Activated naive CD8-positive, alpha-beta T cell treated with anti-CD3 and anti-CD28 coated beads for 36 hours (primary cell): Measurements from ENCODE around the gene ABI3BP. TPM values are rescaled to one million over a fixed set of nuclear protein-coding genes. Genes with fewer than 3 reads are reported as not detected.
"Not testable (repeated sequence)": the region's sequence is repeated elsewhere in the genome, so short reads cannot be mapped to it uniquely, and the experiment has no call there.

Experiments used
- DNase-seq: peaks from one replicate; pipeline ENCODE4 v3.0.0; 2021
- H3K27ac Mint-ChIP-seq: one replicate; pipeline ENCODE4 v1.8.0; 2022; ENCODE audit warnings: mild to moderate bottlenecking, moderate library complexity, mixed read lengths
- H3K27me3 Mint-ChIP-seq: one replicate; pipeline ENCODE4 v1.8.0; 2022; ENCODE audit warnings: mild to moderate bottlenecking, mixed read lengths
- H3K36me3 Mint-ChIP-seq: one replicate; pipeline ENCODE4 v1.8.0; 2021; ENCODE audit warnings: mild to moderate bottlenecking, mixed read lengths
- H3K4me1 Mint-ChIP-seq: one replicate; pipeline ENCODE4 v1.8.0; 2021; ENCODE audit warnings: mixed read lengths
- H3K4me3 Mint-ChIP-seq: one replicate; pipeline ENCODE4 v1.8.0; 2022; ENCODE audit warnings: mild to moderate bottlenecking, moderate library complexity, mixed read lengths
- H3K9me3 Mint-ChIP-seq: one replicate; pipeline ENCODE4 v1.8.0; 2022; ENCODE audit warnings: mixed read lengths
- total RNA-seq, 2 experiments: library from RNA; stranded (reverse); gene quantifications; one replicate each; pipeline ENCODE4 v1.2.3, GENCODE V29; 2021

Gene ABI3BP, protein sequence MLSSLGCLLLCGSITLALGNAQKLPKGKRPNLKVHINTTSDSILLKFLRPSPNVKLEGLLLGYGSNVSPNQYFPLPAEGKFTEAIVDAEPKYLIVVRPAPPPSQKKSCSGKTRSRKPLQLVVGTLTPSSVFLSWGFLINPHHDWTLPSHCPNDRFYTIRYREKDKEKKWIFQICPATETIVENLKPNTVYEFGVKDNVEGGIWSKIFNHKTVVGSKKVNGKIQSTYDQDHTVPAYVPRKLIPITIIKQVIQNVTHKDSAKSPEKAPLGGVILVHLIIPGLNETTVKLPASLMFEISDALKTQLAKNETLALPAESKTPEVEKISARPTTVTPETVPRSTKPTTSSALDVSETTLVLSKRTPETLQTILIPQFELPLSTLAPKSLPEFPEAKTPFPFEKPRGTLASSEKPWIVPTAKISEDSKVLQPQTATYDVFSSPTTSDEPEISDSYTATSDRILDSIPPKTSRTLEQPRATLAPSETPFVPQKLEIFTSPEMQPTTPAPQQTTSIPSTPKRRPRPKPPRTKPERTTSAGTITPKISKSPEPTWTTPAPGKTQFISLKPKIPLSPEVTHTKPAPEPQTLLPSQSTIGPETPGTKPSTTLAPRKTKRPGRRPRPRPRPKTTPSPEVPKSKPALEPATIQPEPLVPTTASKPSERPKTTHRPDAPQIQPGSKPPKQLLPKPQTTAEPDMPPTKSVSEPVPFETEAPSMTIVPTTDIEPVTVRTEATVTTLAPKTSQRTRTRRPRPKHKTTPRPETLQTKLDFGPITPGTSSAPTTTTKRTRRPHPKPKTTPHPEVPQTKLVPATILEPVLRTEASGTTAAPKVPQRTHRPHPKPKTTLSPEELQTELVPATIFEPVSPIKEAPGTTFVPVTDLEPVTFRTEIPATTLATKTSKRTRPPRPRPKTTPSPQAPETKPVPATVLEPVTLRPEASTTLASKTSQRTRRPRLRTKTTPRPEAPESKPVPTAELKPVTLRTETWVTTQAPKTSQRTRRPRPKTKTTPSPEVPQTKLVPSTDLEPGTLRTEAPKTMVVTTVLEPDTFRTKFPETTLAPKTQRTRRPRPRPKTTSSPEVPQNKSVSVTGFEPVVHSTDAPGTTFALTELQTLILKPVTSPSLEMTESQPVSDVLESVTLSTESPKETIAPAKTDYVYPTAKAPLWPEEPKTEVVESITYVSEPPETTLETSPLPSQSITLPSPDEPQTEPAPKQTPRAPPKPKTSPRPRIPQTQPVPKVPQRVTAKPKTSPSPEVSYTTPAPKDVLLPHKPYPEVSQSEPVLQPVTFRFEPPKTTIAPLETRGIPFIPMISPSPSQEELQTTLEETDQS (N-terminal part only)
- under 1 TPM; 0.12 to 0.14 TPM for total RNA-seq

- peaks cover 4% of the 10 kb centered on the region for H3K4me1 Mint-ChIP-seq
- H3K27ac Mint-ChIP-seq = no peak within 1 kb of the TSS
- H3K36me3 Mint-ChIP-seq = no peaks in the 10 kb centered on the region
- H3K27me3 Mint-ChIP-seq = peaks cover 25% of the 10 kb centered on the region
- no peak within 1 kb of the TSS for H3K4me3 Mint-ChIP-seq
- H3K9me3 Mint-ChIP-seq = no peaks in the 10 kb centered on the region
- peak; percentile 8 for DNase-seq
Measured at GRCh38 chr3:100993309-100993708, at the start of gene ABI3BP. ABI3BP (minus strand) TSS chr3:100993421; CDS start chr3:100993384, 37 bp downstream.

- DNase-seq = no peak
- Mint-ChIP-seq H3K27me3 (peaks cover 19% of the 10 kb centered on the region), H3K27ac (no peak overlapping the region), H3K9me3 (no peaks in the 10 kb centered on the region), H3K36me3 (no peaks in the 10 kb centered on the region), H3K4me1 (no peaks in the 10 kb centered on the region), H3K4me3 (no peak overlapping the region)
Measured at GRCh38 chr3:101039285-101039684, 46.1 kb upstream of the ABI3BP start.

- H3K27me3 Mint-ChIP-seq = peaks cover 22% of the 10 kb centered on the region
- no peak for DNase-seq
- no peak overlapping the region for H3K27ac Mint-ChIP-seq
- H3K9me3 Mint-ChIP-seq = no peaks in the 10 kb centered on the region
- no peaks in the 10 kb centered on the region for H3K4me1 Mint-ChIP-seq
- no peaks in the 10 kb centered on the region for H3K36me3 Mint-ChIP-seq
- no peak overlapping the region for H3K4me3 Mint-ChIP-seq
Measured at GRCh38 chr3:101038880-101039279, 45.7 kb upstream of the ABI3BP start.

DNA sequence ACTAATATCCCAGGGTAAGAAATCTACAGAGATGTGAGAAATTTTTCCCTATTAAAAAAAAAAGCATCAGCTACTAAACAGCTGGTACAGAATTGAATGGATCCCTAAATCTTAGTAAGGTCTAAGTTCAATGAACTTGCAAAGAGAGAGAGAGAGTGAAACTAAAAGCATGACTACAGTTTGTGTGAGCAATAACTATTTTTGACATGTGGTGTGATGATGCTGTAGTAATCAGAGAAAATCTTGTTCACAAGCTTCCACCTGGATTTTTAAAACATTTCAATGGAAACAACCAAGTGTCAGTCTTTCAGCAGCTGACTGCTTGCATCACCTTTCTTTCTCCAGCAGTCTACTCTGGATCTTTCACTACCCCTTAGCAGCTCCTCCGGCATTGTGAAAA, 45.2 kb upstream of the ABI3BP start:
- Mint-ChIP-seq H3K4me1 (no peaks in the 10 kb centered on the region), H3K27me3 (peaks cover 27% of the 10 kb centered on the region), H3K4me3 (no peak overlapping the region), H3K9me3 (no peaks in the 10 kb centered on the region), H3K36me3 (no peaks in the 10 kb centered on the region), H3K27ac (no peak overlapping the region)
- no peak for DNase-seq

DNA sequence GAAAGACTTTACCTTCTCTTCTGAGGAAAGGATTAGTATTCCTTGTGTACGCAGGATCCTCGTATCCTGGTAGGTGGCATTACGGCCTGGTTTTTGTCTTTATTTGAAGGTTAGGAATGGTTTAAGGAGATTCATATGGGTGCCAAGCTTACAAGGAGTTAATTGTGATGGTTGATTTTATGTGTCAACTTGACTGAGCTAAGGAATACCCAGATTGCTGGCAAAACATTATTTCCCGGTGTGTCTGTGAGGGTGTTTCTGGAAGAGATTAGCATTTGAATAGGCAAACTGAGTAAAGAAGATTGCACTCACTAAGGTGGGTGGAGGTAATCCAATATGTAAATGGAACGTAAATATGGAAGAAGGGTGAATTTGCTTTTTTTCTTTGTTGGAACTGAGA, 44.4 kb upstream of the ABI3BP start:
- Mint-ChIP-seq H3K36me3 (no peaks in the 10 kb centered on the region), H3K27ac (no peak overlapping the region), H3K9me3 (no peaks in the 10 kb centered on the region), H3K27me3 (peaks cover 26% of the 10 kb centered on the region), H3K4me1 (no peaks in the 10 kb centered on the region), H3K4me3 (no peak overlapping the region)
- no peak for DNase-seq

DNA sequence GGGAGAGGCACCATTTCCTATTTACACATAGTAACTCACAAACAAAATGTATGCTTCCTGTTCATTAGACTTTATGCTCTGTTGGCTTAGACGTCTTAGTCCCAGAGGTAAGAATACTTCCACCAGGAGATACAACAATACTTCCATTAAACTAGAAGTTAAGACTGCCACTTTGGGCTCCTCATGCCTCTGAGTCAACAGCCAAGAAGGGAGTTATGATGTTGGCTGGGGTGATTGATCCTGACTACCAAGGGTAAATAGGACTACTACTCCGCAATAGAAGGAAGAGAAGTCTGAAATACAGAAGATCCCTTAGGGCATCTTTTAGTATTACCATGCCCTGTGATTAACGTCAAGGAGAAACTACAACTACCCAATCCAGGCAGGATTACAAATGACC, 43.5 kb upstream of the ABI3BP start:
- no peak for DNase-seq
- Mint-ChIP-seq H3K4me3 (no peak overlapping the region), H3K36me3 (no peaks in the 10 kb centered on the region), H3K27me3 (peaks cover 21% of the 10 kb centered on the region), H3K4me1 (no peaks in the 10 kb centered on the region), H3K27ac (no peak overlapping the region), H3K9me3 (no peaks in the 10 kb centered on the region)

DNA sequence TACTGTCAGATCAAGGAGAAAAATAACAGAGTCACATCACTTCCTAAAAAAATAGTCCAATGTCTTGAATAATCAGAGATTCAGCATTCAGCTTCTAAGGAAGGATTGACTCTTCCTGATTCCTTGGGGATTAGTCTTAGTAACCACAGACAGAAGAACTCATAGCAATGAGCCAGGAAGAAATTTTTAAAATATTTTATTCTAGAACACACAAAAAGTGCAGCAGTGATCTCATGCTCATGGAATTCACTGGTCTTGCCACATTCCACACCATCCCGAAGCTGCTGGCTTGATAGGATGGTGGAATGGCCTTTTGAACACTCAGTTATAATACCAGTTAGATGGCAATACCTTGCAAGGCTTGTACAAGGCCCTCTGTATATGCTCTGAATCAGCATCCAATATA, 43.0 kb upstream of the ABI3BP start:
- DNase-seq = no peak
- Mint-ChIP-seq H3K4me1 (no peaks in the 10 kb centered on the region), H3K4me3 (no peak overlapping the region), H3K27ac (no peak overlapping the region), H3K27me3 (peaks cover 20% of the 10 kb centered on the region), H3K36me3 (no peaks in the 10 kb centered on the region), H3K9me3 (no peaks in the 10 kb centered on the region)

GRCh38 chr3:101027286-101027685, 34.1 kb upstream of the ABI3BP start:
- H3K9me3 Mint-ChIP-seq = peaks cover 17% of the 10 kb centered on the region
- no peaks in the 10 kb centered on the region for H3K4me1 Mint-ChIP-seq
- H3K27me3 Mint-ChIP-seq = peaks cover 26% of the 10 kb centered on the region
- DNase-seq = no peak
- H3K4me3 Mint-ChIP-seq = no peak overlapping the region
- H3K27ac Mint-ChIP-seq = no peak overlapping the region
- H3K36me3 Mint-ChIP-seq = no peaks in the 10 kb centered on the region

DNA sequence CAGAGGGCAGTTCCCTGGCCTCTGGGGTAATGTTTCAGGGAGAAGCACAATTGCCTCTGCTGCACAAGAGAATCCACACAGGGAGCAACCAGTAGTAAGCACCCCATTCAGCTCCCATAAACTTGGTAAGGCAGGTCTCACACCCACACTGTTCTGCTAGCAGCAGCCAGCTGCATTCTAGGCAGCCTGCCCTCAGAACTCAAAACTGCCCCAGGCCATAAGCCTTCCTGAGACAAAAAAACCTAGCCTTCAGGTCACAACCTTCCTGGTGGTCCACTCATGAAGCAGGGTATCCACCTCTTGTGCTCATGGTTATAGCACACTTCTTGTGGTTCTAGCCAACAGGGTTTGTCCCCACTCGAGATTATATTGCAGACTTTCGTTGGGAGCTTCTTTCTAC, 33.7 kb upstream of the ABI3BP start:
- Mint-ChIP-seq H3K27ac (no peak overlapping the region), H3K9me3 (peaks cover 17% of the 10 kb centered on the region), H3K4me1 (no peaks in the 10 kb centered on the region), H3K27me3 (peaks cover 26% of the 10 kb centered on the region), H3K36me3 (no peaks in the 10 kb centered on the region), H3K4me3 (no peak overlapping the region)
- no peak for DNase-seq

DNA sequence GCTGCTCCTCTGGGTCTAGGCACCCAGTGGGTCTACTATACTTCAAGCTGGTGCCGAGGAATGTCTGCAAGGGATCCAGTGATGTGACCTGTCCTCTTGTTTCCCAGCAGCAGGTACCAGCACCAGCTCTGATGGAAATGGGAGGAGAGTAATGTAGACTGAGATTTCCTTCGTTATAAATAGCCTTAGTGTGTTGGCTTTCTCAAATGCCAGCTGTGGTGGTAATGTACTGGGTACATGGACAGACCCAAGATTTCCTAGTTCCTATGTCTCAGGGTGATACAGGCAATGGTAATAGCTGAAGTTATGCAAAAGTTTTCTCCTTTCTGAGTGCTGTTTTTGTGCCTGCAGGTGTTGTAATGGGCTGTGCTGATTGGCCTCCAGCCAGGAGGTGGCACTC, 33.0 kb upstream of the ABI3BP start:
- Mint-ChIP-seq H3K9me3 (peaks cover 17% of the 10 kb centered on the region), H3K27ac (no peak overlapping the region), H3K27me3 (peaks cover 26% of the 10 kb centered on the region), H3K36me3 (no peaks in the 10 kb centered on the region), H3K4me3 (no peak overlapping the region), H3K4me1 (no peaks in the 10 kb centered on the region)
- no peak for DNase-seq

DNA sequence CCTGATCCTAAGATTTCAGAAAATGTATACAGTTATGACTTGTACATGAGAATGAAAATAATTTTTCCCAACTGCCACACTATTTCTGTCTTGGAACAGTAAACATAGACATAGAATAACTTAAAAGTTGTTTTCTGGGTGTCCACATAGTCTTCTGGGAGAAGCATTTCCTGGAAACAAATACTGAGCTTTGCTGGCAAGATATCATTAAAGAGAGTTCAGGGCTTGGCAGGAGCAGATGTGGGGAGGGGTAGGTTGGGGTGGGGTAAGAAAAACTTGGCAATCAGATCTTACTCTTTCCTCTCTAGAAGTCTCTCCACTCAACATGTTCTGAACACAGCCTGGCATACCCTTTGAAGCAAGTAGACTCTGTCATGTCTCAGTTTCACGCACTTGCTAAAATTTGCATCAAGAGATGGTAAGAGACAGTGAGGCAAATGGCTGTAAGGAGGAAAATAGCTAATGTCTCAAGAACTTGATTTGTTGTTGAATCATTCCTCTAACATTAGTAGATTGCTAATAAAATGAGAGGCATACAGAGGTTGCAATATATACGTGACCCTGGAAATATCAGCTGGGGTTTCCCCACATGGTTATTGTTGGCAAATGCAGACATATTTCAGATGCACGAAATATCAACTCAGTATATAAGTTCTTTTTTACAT, 27.3 kb upstream of the ABI3BP start:
- Mint-ChIP-seq H3K36me3 (no peaks in the 10 kb centered on the region), H3K4me1 (no peaks in the 10 kb centered on the region), H3K9me3 (peaks cover 8% of the 10 kb centered on the region), H3K27ac (no peak overlapping the region), H3K4me3 (no peak overlapping the region), H3K27me3 (peaks cover 22% of the 10 kb centered on the region)
- no peak for DNase-seq

- no peak overlapping the region for H3K4me3 Mint-ChIP-seq
- no peaks in the 10 kb centered on the region for H3K4me1 Mint-ChIP-seq
- peaks cover 3% of the 10 kb centered on the region for H3K9me3 Mint-ChIP-seq
- no peak for DNase-seq
- H3K27me3 Mint-ChIP-seq = peaks cover 9% of the 10 kb centered on the region
- H3K36me3 Mint-ChIP-seq = no peaks in the 10 kb centered on the region
- no peak overlapping the region for H3K27ac Mint-ChIP-seq
Measured at GRCh38 chr3:101017017-101017416, 23.8 kb upstream of the ABI3BP start.

DNA sequence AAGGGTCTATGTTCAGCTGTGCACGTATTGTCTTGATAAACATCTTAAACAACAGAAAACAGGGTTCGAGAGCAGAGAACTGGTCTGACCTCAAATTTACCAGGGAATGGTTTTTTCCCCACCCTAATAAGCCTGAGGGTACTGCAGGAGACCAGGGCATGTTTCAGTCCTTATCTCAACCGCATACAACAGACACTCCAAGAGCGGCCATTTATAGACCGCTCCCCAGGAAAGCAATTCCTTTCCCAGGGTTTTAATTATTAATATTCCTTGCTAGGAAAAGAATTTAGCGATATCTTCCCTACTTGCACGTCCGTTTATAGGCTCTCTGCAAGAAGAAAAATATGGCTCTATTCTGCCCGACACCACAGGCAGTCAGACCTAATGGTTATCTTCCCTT, 19.1 kb upstream of the ABI3BP start:
- not testable (repeated sequence) for H3K9me3 Mint-ChIP-seq, DNase-seq, H3K4me3 Mint-ChIP-seq, H3K36me3 Mint-ChIP-seq, H3K4me1 Mint-ChIP-seq, H3K27ac Mint-ChIP-seq
- H3K27me3 Mint-ChIP-seq = peaks cover 12% of the 10 kb centered on the region

GRCh38 chr3:101011136-101011535, 17.9 kb upstream of the ABI3BP start:
- DNase-seq = no peak
- Mint-ChIP-seq H3K9me3 (peaks cover 15% of the 10 kb centered on the region), H3K36me3 (peaks cover 2% of the 10 kb centered on the region), H3K27ac (no peak overlapping the region), H3K4me3 (no peak overlapping the region), H3K4me1 (no peaks in the 10 kb centered on the region), H3K27me3 (peaks cover 15% of the 10 kb centered on the region)
